Heart right ventricle (tissue), 16 donors: ENCODE results near the gene PCAT6. TPM values are rescaled to one million over a fixed set of nuclear protein-coding genes. Genes with fewer than 3 reads are reported as not detected.

Source experiments
- ATAC-seq, 8 donors: fragments of 200-7000 bp; cut with Tn5 transposase; one replicate each; pipeline ENCODE4 v1.9.1; 2020; ENCODE audit warnings: mild to moderate bottlenecking in 8 of 8, moderate library complexity in 8 of 8, moderate number of reproducible peaks in 1 of 8
- DNase-seq, 2 donors: peaks; one replicate each; pipeline ENCODE4 v3.0.0-alpha.2; 2020
- H3K27ac ChIP-seq, 10 donors: fragments of 200-600 bp; sonication (generic) in 2 of 10; one replicate each; pipeline versions ENCODE4 v1.5.0 to v1.8.0; 2020 to 2022; ENCODE audit warnings: mild to moderate bottlenecking in 3 of 10
- H3K27me3 ChIP-seq, 7 donors: fragments of 200-600 bp; one replicate each; pipeline ENCODE4 v1.8.0; 2021 to 2022; ENCODE audit warnings: mild to moderate bottlenecking in 2 of 7
- H3K36me3 ChIP-seq, 9 donors: fragments of 200-600 bp; sonication (generic) in 1 of 9; one replicate each; pipeline versions ENCODE4 v1.5.0 to v1.8.0; 2020 to 2022; ENCODE audit warnings: mild to moderate bottlenecking in 2 of 9
- H3K4me1 ChIP-seq, 9 donors: fragments of 200-600 bp; sonication (generic) in 1 of 9; one replicate each; pipeline versions ENCODE4 v1.5.0 to v1.8.0; 2020 to 2022; ENCODE audit warnings: mild to moderate bottlenecking in 4 of 9
- H3K4me3 ChIP-seq, 10 donors: fragments of 200-600 bp; sonication (generic) in 2 of 10; one replicate each; pipeline versions ENCODE4 v1.5.0 to v1.8.0; 2020 to 2022; ENCODE audit warnings: mild to moderate bottlenecking in 7 of 10, moderate library complexity in 2 of 10
- H3K9me3 ChIP-seq, 11 donors: fragments of 200-600 bp in 10 of 11; sonication (generic) in 2 of 11; one replicate each; pipeline versions ENCODE4 v1.5.0 to v1.8.0; 2013 to 2022; ENCODE audit warnings: mild to moderate bottlenecking in 2 of 11, control low read depth in 1 of 11, moderate library complexity in 1 of 11
- CTCF ChIP-seq, 9 donors: fragments of 200-600 bp; sonication (generic) in 2 of 9; IDR thresholded peaks; one replicate each; pipeline versions ENCODE4 v1.5.0 to v1.8.0; 2021 to 2022; ENCODE audit warnings: antibody characterized with exemption in 9 of 9, mild to moderate bottlenecking in 5 of 9, moderate library complexity in 1 of 9
- WGBS, 2 donors: extraction: QIAGEN DNeasy Blood & Tissue Kit; methylation state at CpG; one replicate each; pipeline ENCODE4 v1.1.7; 2013; ENCODE audit warnings: inconsistent platforms in 1 of 2; 5-methylcytosine and 5-hydroxymethylcytosine counted together
- intact Hi-C, 10 donors: fragments of 100-400 bp; cut with DNase I; formaldehyde crosslinking; loops; one replicate each; pipeline versions ENCODE4 v1.11.1 to v1.14.2; 2022
- long read RNA-seq, 3 donors: library from polyadenylated mRNA; unstranded; transcript quantifications; one replicate each; pipeline ENCODE4 v2.0.0, GENCODE V29; 2020 to 2021
- polyA plus RNA-seq, 2 donors: library from polyadenylated mRNA; stranded (reverse); fragments of 200-250 nt; gene quantifications; one replicate each; pipeline ENCODE4 v1.2.3, GENCODE V29; 2013
- total RNA-seq, 10 donors: library from RNA; stranded (reverse); fragmentation: NEBNext Ultra II Directional in 3 of 10; extraction: Animal tissue kit (Norgen Biotek cat#: 25700) in 3 of 10; gene quantifications; one replicate each; pipeline versions ENCODE4 v1.2.1 to v1.2.4, GENCODE V29; 2021 to 2023
- donor health status: Arrhythmogenic right ventricular cardiomyopathy.
- donor health status: ischemic (EF 13 %, LVEDD 7.1; RV severe dilation, severe dysfunction).
- donor health status: healthy with polysubstance abuse.
- donor health status: DM: no; HTN: yes; CAD: no.
- donor health status: DM: no; HTN: no; CAD: no.
- donor health status: ischemic (EF 25% LVEDD 6.9; RV normal size, moderate dysfunction).
- donor health status: ischemic (EF 25% LVEDD 5.7; RV mildly dilated, moderate dysfunction).
- donor health status: healthy.
- donor health status: DM: yes; HTN: yes; CAD: no.
- donor health status: Ischemic cardiomyopathy.
- donor health status: ischemic (EF 35%, LVEDD 5.7; RV mildly dilated, moderate dysfunction).
- donor health status: nonischemic (EF 11% LVEDD 7.7; RV severe dilation, severe dysfunction).
- donor health status: DM: yes; HTN: yes; CAD: no.
- donor health status: PGD.
- donor health status: ischemic (EF 29% LVEDD 5.4; RV normal size, mild dysfunction).
- donor health status: nonischemic (EF 23%, LVEDD 6.1; RV moderate dilation, normal function).

Gene PCAT6
- total RNA-seq (1 to 10 TPM in 3 of 10 donors, under 1 TPM in 6, not detected in 1; 0.41 to 1.3 (median 0.81) TPM), polyA plus RNA-seq (1 to 10 TPM in 1 of 2 donors, under 1 TPM in 1; 0.61 to 2.3 TPM)
- long read RNA-seq, donor 1, partial matches to known transcripts: 0 of 1 reads
- long read RNA-seq, donor 1, other reads (novel, unspliced or antisense): 0 of 1 reads
- long read RNA-seq, donor 2, partial matches to known transcripts: 0 of 1 reads
- long read RNA-seq, donor 2, other reads (novel, unspliced or antisense): 0 of 1 reads
- long read RNA-seq, donor 3: 0 reads

GRCh38 chr1:202810615-202811295 lies at the start of gene PCAT6:
Gene PCAT6, plus strand, starts transcription at chr1:202810954.
- no peak for TF ChIP-seq CTCF (IDR thresholded peaks at IDR 0.05)
- intact Hi-C loops: loop anchor here in 2 of 10 donors (2.0 to 5.0 kb wide), 2 partner anchors 77 to 78 kb away; partner anchors contain the start of gene RABIF (in 2 of the 2)

DNA sequence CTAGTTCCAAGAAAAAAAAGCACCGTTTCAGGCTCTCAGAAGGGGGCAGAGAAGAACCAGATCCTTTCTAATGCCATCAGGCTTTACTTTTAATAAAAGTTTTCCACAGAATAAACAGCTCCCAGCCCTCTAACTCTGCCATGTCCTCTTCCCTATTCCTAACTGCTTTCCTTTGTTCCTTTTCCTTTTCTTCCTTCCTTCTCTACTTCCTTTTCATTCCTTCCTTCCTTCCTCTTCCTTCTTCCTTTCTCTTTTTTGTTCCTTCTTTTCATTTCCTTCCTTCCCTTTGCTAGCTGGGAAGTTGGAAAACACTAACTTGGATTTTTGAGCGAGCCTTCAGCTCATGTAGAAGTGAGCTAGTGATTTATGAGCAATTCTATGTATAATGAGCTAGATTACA lies 48.7 kb upstream of the PCAT6 start:
- H3K4me1 ChIP-seq: peaks cover 0 to 5% (median 0%) of the 10 kb centered on the region in 9 donors
- no peak for DNase-seq
- intact Hi-C loops: loop anchor here in 3 of 10 donors (10.0 kb wide), 2 partner anchors 153 to 233 kb away; no protein-coding TSS in a partner anchor
- no peaks in the 10 kb centered on the region for H3K27me3 ChIP-seq
- no peak overlapping the region for H3K4me3 ChIP-seq
- H3K36me3 ChIP-seq: peaks cover 0 to 100% (median 54%) of the 10 kb centered on the region in 9 donors
- WGBS, 2 donors: 59 to 68% methylated on average over 2 of the region's 2 CpGs
- H3K27ac ChIP-seq: no peak overlapping the region
- no peaks in the 10 kb centered on the region for H3K9me3 ChIP-seq
- TF ChIP-seq CTCF (IDR thresholded peaks at IDR 0.05): no peak
- ATAC-seq: no peak

More at GRCh38 chr1:202810615-202811295, at the start of gene PCAT6:
- H3K27ac ChIP-seq: peak within 1 kb of the TSS; percentile 11 to 93 (median 81)
- H3K27me3 ChIP-seq: no peaks in the 10 kb centered on the region
- H3K36me3 ChIP-seq: no peaks in the 10 kb centered on the region
- H3K4me1 ChIP-seq: peaks cover 4 to 42% (median 31%) of the 10 kb centered on the region in 9 donors
- no peaks in the 10 kb centered on the region for H3K9me3 ChIP-seq
- DNase-seq (peak; percentile 92 to 96), ATAC-seq (peak; percentile 93 to 97 (median 95))
- 0% methylated on average over 45 to 53 of the region's 53 CpGs for WGBS, 2 donors
- peak within 1 kb of the TSS; percentile 48 to 86 (median 76) for H3K4me3 ChIP-seq

DNA sequence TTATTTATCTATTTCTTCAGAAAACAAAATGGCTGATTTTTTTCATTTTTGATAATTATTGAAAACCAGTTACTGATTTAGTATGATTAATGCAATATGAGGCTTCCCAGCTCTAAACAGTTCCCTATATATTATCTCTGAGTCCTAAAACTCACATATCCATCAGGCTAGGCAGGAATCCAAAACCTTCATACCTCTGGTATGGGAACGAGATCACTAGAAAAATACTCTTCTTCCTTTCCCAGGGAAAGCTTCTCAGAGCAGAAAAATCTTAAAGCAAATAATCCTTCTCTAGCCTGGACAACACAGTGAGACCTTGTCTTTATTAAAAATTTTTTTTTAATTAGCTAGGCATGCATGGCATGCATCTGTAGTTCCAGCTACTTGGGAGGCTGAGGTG lies 45.0 kb upstream of the PCAT6 start:
- Histone ChIP-seq H3K27ac (no peak overlapping the region), H3K4me1 (peaks cover 0 to 5% (median 0%) of the 10 kb centered on the region in 9 donors), H3K4me3 (no peak overlapping the region), H3K9me3 (no peaks in the 10 kb centered on the region), H3K36me3 (peaks cover 0 to 100% (median 27%) of the 10 kb centered on the region in 9 donors), H3K27me3 (no peaks in the 10 kb centered on the region)
- ATAC-seq (no peak), DNase-seq (no peak)
- 90 to 94% methylated on average over 1 of the region's 1 CpG for WGBS, 2 donors
- no peak for TF ChIP-seq CTCF (IDR thresholded peaks at IDR 0.05)
- intact Hi-C loops: loop anchor here in 3 of 10 donors (10.0 kb wide), 2 partner anchors 149 to 229 kb away; no protein-coding TSS in a partner anchor

DNA sequence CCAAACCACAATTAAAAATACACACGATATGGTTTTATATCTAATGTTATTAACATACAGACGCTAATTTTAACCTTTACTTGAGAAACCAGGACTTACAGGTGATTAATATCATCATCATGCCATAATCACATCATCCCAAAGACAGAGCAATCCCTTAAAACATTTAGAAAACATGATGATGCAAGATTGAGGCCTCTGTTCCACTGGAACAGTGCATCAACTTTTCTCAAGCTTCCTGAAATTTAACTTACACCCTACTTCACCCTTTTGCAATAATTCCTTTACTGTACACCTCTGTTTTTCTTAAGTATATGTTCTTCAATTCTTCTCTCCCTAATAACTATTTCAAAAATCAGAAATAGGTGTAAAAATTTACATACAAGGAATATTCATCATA lies 40.6 kb upstream of the PCAT6 start:
- Histone ChIP-seq H3K27me3 (no peaks in the 10 kb centered on the region), H3K9me3 (no peaks in the 10 kb centered on the region), H3K4me3 (no peak overlapping the region), H3K4me1 (no peaks in the 10 kb centered on the region), H3K36me3 (peaks cover 0 to 99% (median 48%) of the 10 kb centered on the region in 9 donors), H3K27ac (no peak overlapping the region)
- no peak for ATAC-seq
- no peak for TF ChIP-seq CTCF (IDR thresholded peaks at IDR 0.05)
- 93 to 96% methylated on average over 2 of the region's 2 CpGs for WGBS, 2 donors
- intact Hi-C loops: no loop called here
- no peak for DNase-seq
